H1 (cell line): Measurements from ENCODE around the gene ASTN2. TPM values are rescaled to one million over a fixed set of nuclear protein-coding genes. Genes with fewer than 3 reads are reported as not detected.

ENCODE experiments used
- BACH1 ChIP-seq: IDR thresholded peaks from 2 replicates; pipeline ENCODE4 v1.6.1; 2012; ENCODE audit warnings: low read length, improper control_type of control experiment
- BCL11A ChIP-seq, 2 experiments: IDR thresholded peaks; one replicate each; pipeline ENCODE4 v1.6.1; 2011; ENCODE audit warnings: low read depth in 2 of 2, low read length in 2 of 2, mild to moderate bottlenecking in 2 of 2
- BRCA1 ChIP-seq: IDR thresholded peaks from 2 replicates; pipeline ENCODE4 v1.6.1; 2012; ENCODE audit warnings: low read depth, low read length, improper control_type of control experiment
- CHD7 ChIP-seq: fragments of 300-600 bp; sonication (generic); IDR thresholded peaks from 2 replicates; pipeline ENCODE4 v1.7.1; 2012; ENCODE audit warnings: low read length, moderate library complexity, mild to moderate bottlenecking, inconsistent platforms; ENCODE audit not compliant: insufficient replicate concordance
- RAD21 ChIP-seq, 2 experiments: IDR thresholded peaks in 1 of 2; conservative IDR thresholded peaks in 1 of 2; 2 replicates each; pipeline ENCODE4 v1.6.1; 2011; ENCODE audit warnings: low read depth in 2 of 2, low read length in 2 of 2, improper control_type of control experiment in 1 of 2, inconsistent platforms in 1 of 2, mild to moderate bottlenecking in 1 of 2, moderate library complexity in 1 of 2
- RBBP5 ChIP-seq: IDR thresholded peaks from 2 replicates; pipeline ENCODE4 v1.7.1; 2012; ENCODE audit warnings: low read depth, mild to moderate bottlenecking, inconsistent platforms, low read length, moderate library complexity, borderline replicate concordance
- RFX5 ChIP-seq: IDR thresholded peaks from 2 replicates; pipeline ENCODE4 v1.6.1; 2011; ENCODE audit warnings: low read depth, low read length, improper control_type of control experiment, borderline replicate concordance
- SUZ12 ChIP-seq: fragments of 200-600 bp; sonication (generic); IDR thresholded peaks from 2 replicates; pipeline ENCODE4 v1.6.1; 2012; ENCODE audit warnings: mild to moderate bottlenecking, inconsistent platforms, low read length, moderate library complexity, mixed read lengths
- polyA plus RNA-seq, 7 experiments: library from polyadenylated mRNA; depleted of rRNA in 3 of 7; stranded (reverse) in 5 of 7; unstranded in 2 of 7; fragments of >200 nt in 5 of 7; fragments of 200-250 nt in 2 of 7; gene quantifications; 1 replicate in 5 of 7; 2 replicates in 1 of 7; 4 replicates in 1 of 7; pipeline versions ENCODE4 v1.2.1 to v1.2.3, GENCODE V29; 2011 to 2013; ENCODE audit warnings: missing spikeins in 2 of 7, mixed read lengths in 2 of 7
- total RNA-seq: library from RNA; stranded (reverse); fragmentation: NEBNext Ultra II Directional; extraction: Animal tissue kit (Norgen Biotek cat#: 25700); gene quantifications from 2 replicates; pipeline ENCODE4 v1.2.1, GENCODE V29; 2021

ASTN2 gene
- total and polyA plus RNA-seq, 2 of the 8 experiments (the other 6 are each of a cell fraction or from before 2014, with no cell fraction given) = 8.2 to 13.7 TPM

- no peak for TF ChIP-seq RAD21 (IDR thresholded peaks at IDR 0.05 in 1 of 2, conservative IDR thresholded peaks at IDR 0.05 in 1 of 2; ENCODE audit: low read depth in 2 of 2, low read length in 2 of 2)
- no peak for TF ChIP-seq SUZ12
- TF ChIP-seq BRCA1 = no peak
- no peak for TF ChIP-seq BACH1
- no peak for TF ChIP-seq RBBP5
- no peak for TF ChIP-seq RFX5
- no peak for TF ChIP-seq CHD7
- TF ChIP-seq BCL11A (IDR thresholded peaks at IDR 0.05; ENCODE audit: low read depth in 2 of 2, low read length in 2 of 2) = no peak
Measured at GRCh38 chr9:116479056-116479544, 935.8 kb downstream of the ASTN2 start (continued).
